Brain microvascular endothelial cell (primary cell): Measurements from ENCODE around the gene WWOX.

Source experiments
- DNase-seq: peaks from one replicate; pipeline ENCODE4 v3.0.0-alpha.2; 2020
- H3K27ac ChIP-seq: fragments of 250-450 bp; sonication (Bioruptor Pico); 2 replicates; pipeline ENCODE4 v1.5.1; 2020; ENCODE audit warnings: mild to moderate bottlenecking, moderate library complexity
- H3K27me3 ChIP-seq: fragments of 250-450 bp; sonication (Bioruptor Pico); replicated peaks from 2 replicates; pipeline ENCODE4 v1.5.1; 2020; ENCODE audit warnings: mild to moderate bottlenecking
- H3K36me3 ChIP-seq: fragments of 250-450 bp; sonication (Bioruptor Pico); replicated peaks from 2 replicates; pipeline ENCODE4 v1.5.1; 2020; ENCODE audit warnings: mild to moderate bottlenecking
- H3K4me3 ChIP-seq: 2 replicates; pipeline ENCODE4 v1.5.1; 2011; ENCODE audit warnings: low read depth, mild to moderate bottlenecking, control low read depth, low read length, moderate library complexity
- CTCF ChIP-seq: IDR thresholded peaks from 2 replicates; pipeline ENCODE4 v1.5.1; 2011; ENCODE audit warnings: low read depth, mild to moderate bottlenecking, moderate library complexity, low read length, control low read depth, inconsistent platforms; ENCODE audit errors: missing control alignments
- in situ Hi-C: cut with HindIII; loops from 2 replicates; pipeline ENCODE4 v1.10.0; 2017; ENCODE audit warnings: low sequenced_read_pairs, low pct_ligation_motif_present

Gene WWOX

GRCh38 chr16:79053577-79053976 is 954.1 kb downstream of the WWOX start:
- H3K4me3 ChIP-seq, result no peak overlapping the region
- in situ Hi-C loops, result no loop called here
- DNase-seq, result no peak
- no peaks in the 10 kb centered on the region for H3K36me3 ChIP-seq
- no peaks in the 10 kb centered on the region for H3K27me3 ChIP-seq
- no peak for TF ChIP-seq CTCF
- no peak overlapping the region for H3K27ac ChIP-seq

GRCh38 chr16:79054211-79054984 is 954.9 kb downstream of the WWOX start:
- in situ Hi-C loops, result no loop called here
- H3K27ac ChIP-seq, result no peak overlapping the region
- no peak for DNase-seq
- TF ChIP-seq CTCF, result no peak
- H3K36me3 ChIP-seq, result no peaks in the 10 kb centered on the region
- no peak overlapping the region for H3K4me3 ChIP-seq
- H3K27me3 ChIP-seq, result no peaks in the 10 kb centered on the region

GRCh38 chr16:79055251-79055970 is 956.0 kb downstream of the WWOX start:
- DNase-seq, result no peak
- Histone ChIP-seq H3K36me3 (no peaks in the 10 kb centered on the region), H3K4me3 (no peak overlapping the region), H3K27ac (no peak overlapping the region), H3K27me3 (no peaks in the 10 kb centered on the region)
- TF ChIP-seq CTCF, result no peak
- in situ Hi-C loops, result no loop called here

GRCh38 chr16:79061181-79061580 is 961.7 kb downstream of the WWOX start:
- Histone ChIP-seq H3K36me3 (no peaks in the 10 kb centered on the region), H3K4me3 (no peak overlapping the region), H3K27ac (no peak overlapping the region), H3K27me3 (no peaks in the 10 kb centered on the region)
- no peak for DNase-seq
- in situ Hi-C loops, result no loop called here
- no peak for TF ChIP-seq CTCF

- Histone ChIP-seq H3K4me3 (no peak overlapping the region), H3K27me3 (no peaks in the 10 kb centered on the region), H3K36me3 (no peaks in the 10 kb centered on the region), H3K27ac (no peak overlapping the region)
- TF ChIP-seq CTCF, result no peak
- DNase-seq, result no peak
- in situ Hi-C loops, result no loop called here
Observed at GRCh38 chr16:79062336-79062735, 962.9 kb downstream of the WWOX start.

GRCh38 chr16:79062821-79063220 is 963.4 kb downstream of the WWOX start:
- in situ Hi-C loops, result no loop called here
- Histone ChIP-seq H3K36me3 (no peaks in the 10 kb centered on the region), H3K4me3 (no peak overlapping the region), H3K27ac (no peak overlapping the region), H3K27me3 (no peaks in the 10 kb centered on the region)
- DNase-seq, result no peak
- TF ChIP-seq CTCF, result no peak
